HepG2 (cell line): ENCODE data around the gene KDM2B. TPM values are rescaled to one million over a fixed set of nuclear protein-coding genes. Genes with fewer than 3 reads are reported as not detected.
"Not testable (repeated sequence)": the region's sequence is repeated elsewhere in the genome, so short reads cannot be mapped to it uniquely, and the experiment has no call there.

Experiments
- ATAC-seq: fragments of 200-7000 bp; cut with Tn5 transposase; 3 replicates; pipeline ENCODE4 v1.9.1; 2020; ENCODE audit warnings: mild to moderate bottlenecking, moderate library complexity
- BruUV-seq: library from RNA; stranded (reverse); fragments of 400-500 nt; replicated peaks from 2 replicates; lab custom pipeline; 2021; lab: Mats Ljungman, UMichigan
- CTCF ChIA-PET: fragments of 300-600 bp; formaldehyde crosslinking; extraction: SDS; loops from one replicate; lab custom pipeline; 2021; ENCODE audit warnings: low total read pairs, inconsistent platforms, low intra/inter-chr PET ratio; lab: Yijun Ruan, JAX
- POLR2A ChIA-PET: fragments of 350-600 bp; sonication (Branson Sonifier 250); formaldehyde crosslinking; loops from one replicate; lab custom pipeline; 2020; ENCODE audit warnings: antibody characterized with exemption, inconsistent platforms; lab: Yijun Ruan, JAX
- DNase-seq: peaks from one replicate; pipeline ENCODE4 v3.0.0-alpha.2; 2015; ENCODE audit warnings: low spot score
- FAIRE-seq: peaks from 3 replicates; lab custom pipeline; 2011; peaks lifted over from hg19 to GRCh38; lab: Jason Lieb, UNC
- H2AFZ ChIP-seq: one replicate; pipeline ENCODE4 v1.6.1; 2011; ENCODE audit warnings: low read length, inconsistent platforms
- H3K27ac ChIP-seq: fragments of 300-600 bp; 3 replicates; pipeline ENCODE4 v1.8.0; 2011; ENCODE audit warnings: mixed run types, mild to moderate bottlenecking, mixed read lengths, low read length, inconsistent platforms; ENCODE audit not compliant: insufficient read depth; ENCODE audit errors: extremely low read length
- H3K27me3 ChIP-seq, 2 experiments: fragments of 200-600 bp in 1 of 2; 2 replicates in 1 of 2; 3 replicates in 1 of 2; pipeline versions ENCODE4 v1.6.0 to v1.8.0; 2011; ENCODE audit warnings: low read length in 2 of 2, mild to moderate bottlenecking in 2 of 2, moderate library complexity in 2 of 2, inconsistent platforms in 1 of 2; ENCODE audit not compliant: insufficient read depth in 2 of 2, control insufficient read depth in 1 of 2
- H3K36me3 ChIP-seq, 2 experiments: fragments of 200-600 bp in 1 of 2; replicated peaks in 1 of 2; 2 replicates in 1 of 2; 3 replicates in 1 of 2; pipeline versions ENCODE4 v1.5.1 to v1.8.0; 2011; ENCODE audit warnings: low read length in 2 of 2, inconsistent platforms in 1 of 2; ENCODE audit not compliant: insufficient read depth in 2 of 2, control insufficient read depth in 1 of 2
- H3K4me1 ChIP-seq: 2 replicates; pipeline ENCODE4 v1.5.1; 2012; ENCODE audit warnings: low read length, inconsistent platforms; ENCODE audit not compliant: insufficient read depth
- H3K4me2 ChIP-seq: 2 replicates; pipeline ENCODE4 v1.6.0; 2011; ENCODE audit warnings: low read depth, low read length, inconsistent platforms
- H3K4me3 ChIP-seq, 3 experiments: fragments of 200-600 bp in 1 of 3; sonication (generic), shearing (Covaris generic) in 1 of 3; replicated peaks in 1 of 3; 2 replicates each; pipeline ENCODE4 v1.5.1; 2011 to 2016; ENCODE audit warnings: low read length in 3 of 3, inconsistent platforms in 2 of 3, low read depth in 2 of 3, mild to moderate bottlenecking in 2 of 3, control low read depth in 1 of 3, mixed read lengths in 1 of 3; ENCODE audit not compliant: insufficient read depth in 1 of 3
- H3K79me2 ChIP-seq: one replicate; pipeline ENCODE4 v1.6.1; 2011; ENCODE audit warnings: low read length, inconsistent platforms; ENCODE audit not compliant: insufficient read depth
- H3K9ac ChIP-seq: 2 replicates; pipeline ENCODE4 v1.6.0; 2011; ENCODE audit warnings: mild to moderate bottlenecking, low read depth, low read length, inconsistent platforms; ENCODE audit not compliant: insufficient read depth
- H3K9me3 ChIP-seq: 2 replicates; pipeline ENCODE4 v1.5.1; 2012; ENCODE audit warnings: mild to moderate bottlenecking, low read length
- H4K20me1 ChIP-seq: 2 replicates; pipeline ENCODE4 v1.6.0; 2011; ENCODE audit warnings: inconsistent platforms, mild to moderate bottlenecking, low read length, moderate library complexity; ENCODE audit not compliant: insufficient read depth
- BATF2 ChIP-seq: sonication (generic); formaldehyde crosslinking; IDR thresholded peaks from 2 replicates; pipeline ENCODE4 v1.8.0; 2022; ENCODE audit warnings: mild to moderate bottlenecking, missing genetic modification reagents, moderate library complexity
- CREBL2 ChIP-seq: sonication (generic); formaldehyde crosslinking; IDR thresholded peaks from 2 replicates; pipeline ENCODE4 v1.8.1; 2023; ENCODE audit warnings: missing genetic modification reagents, mild to moderate bottlenecking, borderline replicate concordance
- EHMT2 ChIP-seq: fragments of 200-600 bp; sonication (generic); IDR thresholded peaks from 2 replicates; pipeline ENCODE4 v1.7.0; 2017; ENCODE audit warnings: antibody characterized with exemption, low read depth, low read length, borderline replicate concordance
- FOSL2 ChIP-seq: sonication (generic); formaldehyde crosslinking; IDR thresholded peaks from 2 replicates; pipeline ENCODE4 v1.4.0; 2020; ENCODE audit warnings: missing genetic modification reagents
- NFE2L2 ChIP-seq: fragments of 150-350 bp; IDR thresholded peaks from 2 replicates; pipeline ENCODE4 v1.6.1; 2014; ENCODE audit warnings: low read length
- NFKBIZ ChIP-seq: IDR thresholded peaks from 2 replicates; pipeline ENCODE4 v1.6.1; 2018; ENCODE audit warnings: missing genetic modification reagents, missing compliant biosample characterization
- POLR2A ChIP-seq, 2 experiments: IDR thresholded peaks; 2 replicates each; pipeline ENCODE4 v1.6.1; 2011; ENCODE audit warnings: low read depth in 2 of 2, low read length in 2 of 2, mild to moderate bottlenecking in 1 of 2, moderate library complexity in 1 of 2; ENCODE audit not compliant: insufficient read depth in 1 of 2
- SAP130 ChIP-seq: IDR thresholded peaks from 2 replicates; pipeline ENCODE4 v1.6.1; 2016; ENCODE audit warnings: low read depth
- ZBTB4 ChIP-seq: sonication (generic); formaldehyde crosslinking; IDR thresholded peaks from 2 replicates; pipeline ENCODE4 v1.4.0; 2020; ENCODE audit warnings: missing genetic modification reagents, mild to moderate bottlenecking, borderline replicate concordance
- ZBTB7B ChIP-seq: sonication (generic); formaldehyde crosslinking; IDR thresholded peaks from 2 replicates; pipeline ENCODE4 v1.4.0; 2020; ENCODE audit warnings: missing genetic modification reagents
- ZC3H4 ChIP-seq: sonication (generic); formaldehyde crosslinking; IDR thresholded peaks from 2 replicates; pipeline ENCODE4 v1.4.0; 2020; ENCODE audit warnings: missing genetic modification reagents, borderline replicate concordance
- ZEB1 ChIP-seq: IDR thresholded peaks from 2 replicates; pipeline ENCODE4 v1.6.1; 2012; ENCODE audit warnings: mild to moderate bottlenecking, low read depth, inconsistent platforms; ENCODE audit not compliant: insufficient replicate concordance
- ZNF282 ChIP-seq: fragments of 450-650 bp; IDR thresholded peaks from 2 replicates; pipeline ENCODE4 v1.6.1; 2018; ENCODE audit not compliant: partially characterized antibody
- ZNF776 ChIP-seq: sonication (generic); formaldehyde crosslinking; IDR thresholded peaks from 2 replicates; pipeline ENCODE4 v1.4.0; 2020; ENCODE audit warnings: mild to moderate bottlenecking, missing genetic modification reagents
- ZZZ3 ChIP-seq: sonication (generic); formaldehyde crosslinking; IDR thresholded peaks from 2 replicates; pipeline ENCODE4 v1.4.0; 2020; ENCODE audit warnings: missing genetic modification reagents, mild to moderate bottlenecking, borderline replicate concordance
- WGBS: methylation state at CpG from one replicate; pipeline ENCODE4 v1.1.6; 2017; ENCODE audit warnings: low lambda C conversion rate; 5-methylcytosine and 5-hydroxymethylcytosine counted together
- in situ Hi-C: cut with HindIII; loops from 2 replicates; pipeline ENCODE4 v1.10.0; 2017; ENCODE audit warnings: low pct_unique_long_range_greater_than_20kb; ENCODE audit not compliant: extremely low pct_ligation_motif_present
- intact Hi-C: fragments of 100-400 bp; cut with micrococcal nuclease; formaldehyde crosslinking; loops from one replicate; pipeline ENCODE4 v1.10.0; 2022; ENCODE audit not compliant: unreplicated experiment
- polyA plus RNA-seq, 8 experiments: library from polyadenylated mRNA; depleted of rRNA in 3 of 8; stranded (reverse) in 7 of 8; unstranded in 1 of 8; fragments of >200 nt; fragmentation: Illumina TruSeq in 4 of 8; extraction: Trizol in 4 of 8; gene quantifications; 2 replicates each; pipeline versions ENCODE4 v1.2.1 to v1.2.3, GENCODE V29; 2011 to 2016; ENCODE audit warnings: low read depth in 4 of 8, missing spikeins in 1 of 8, mixed read lengths in 1 of 8; ENCODE audit not compliant: insufficient read depth in 1 of 8
- total RNA-seq, 5 experiments: library from RNA; depleted of rRNA; stranded (reverse); fragments of >200 nt; fragmentation: Illumina TruSeq; extraction: Trizol; gene quantifications; 2 replicates each; pipeline ENCODE4 v1.2.3, GENCODE V29; 2016; ENCODE audit warnings: low read depth in 1 of 5
- TF ChIP-seq, protein P1 (sequence below): sonication (generic); formaldehyde crosslinking; IDR thresholded peaks from 2 replicates; pipeline ENCODE4 v1.9.0; 2021; ENCODE audit warnings: missing genetic modification reagents, borderline replicate concordance

The KDM2B gene
- total and polyA plus RNA-seq, 2 of the 13 experiments (the other 11 are each of a cell fraction or from before 2014, with no cell fraction given) = 17.5 to 26.1 TPM

GRCh38 chr12:121388421-121388981, 192.3 kb downstream of the KDM2B start (continued):
- TF ChIP-seq ZBTB7B (CRISPR knock-in tag) (no peak), ZNF776 (no peak), ZNF282 (no peak), NFE2L2 (peak; percentile 67), EHMT2 (no peak), POLR2A (IDR thresholded peaks at IDR 0.05; ENCODE audit: insufficient read depth in 1 of 2, low read depth in 2 of 2, low read length in 2 of 2) (no peak), NFKBIZ (no peak), FOSL2 (peak; percentile 56; the same call in 1 of the 2 replicates), BATF2 (no peak), CREBL2 (no peak), ZZZ3 (CRISPR knock-in tag) (no peak), SAP130 (CRISPR knock-in tag) (peak; percentile 34; the same call in 1 of the 2 replicates), ZEB1 (no peak), ZC3H4 (CRISPR knock-in tag) (no peak), ZBTB4 (CRISPR knock-in tag) (no peak)
- TF ChIP-seq, protein P1, sequence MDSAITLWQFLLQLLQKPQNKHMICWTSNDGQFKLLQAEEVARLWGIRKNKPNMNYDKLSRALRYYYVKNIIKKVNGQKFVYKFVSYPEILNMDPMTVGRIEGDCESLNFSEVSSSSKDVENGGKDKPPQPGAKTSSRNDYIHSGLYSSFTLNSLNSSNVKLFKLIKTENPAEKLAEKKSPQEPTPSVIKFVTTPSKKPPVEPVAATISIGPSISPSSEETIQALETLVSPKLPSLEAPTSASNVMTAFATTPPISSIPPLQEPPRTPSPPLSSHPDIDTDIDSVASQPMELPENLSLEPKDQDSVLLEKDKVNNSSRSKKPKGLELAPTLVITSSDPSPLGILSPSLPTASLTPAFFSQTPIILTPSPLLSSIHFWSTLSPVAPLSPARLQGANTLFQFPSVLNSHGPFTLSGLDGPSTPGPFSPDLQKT (CRISPR knock-in tag) = no peak

- CTCF ChIA-PET, in situ Hi-C loops, intact Hi-C loops, H3K9ac ChIP-seq, DNase-seq, BruUV-seq, H3K27me3 ChIP-seq, H3K36me3 ChIP-seq, H3K27ac ChIP-seq, H3K4me3 ChIP-seq, H2AFZ ChIP-seq, ATAC-seq, H3K4me2 ChIP-seq, FAIRE-seq, H3K9me3 ChIP-seq, H4K20me1 ChIP-seq, H3K79me2 ChIP-seq: not testable (repeated sequence)
- H3K4me1 ChIP-seq = peaks cover 15% of the 10 kb centered on the region
- POLR2A ChIA-PET = interaction anchor here (0.6 to 0.7 kb wide), 2 partner anchors 16 to 855 kb away, joined by 3 to 4 read pairs; no protein-coding TSS in a partner anchor
- WGBS = 45% methylated on average over 6 of the region's 6 CpGs
Observed at GRCh38 chr12:121384891-121385290, 195.9 kb downstream of the KDM2B start.
